Fibroblast of lung (primary cell): ENCODE results near the gene MIER2. TPM values are rescaled to one million over a fixed set of nuclear protein-coding genes. Genes with fewer than 3 reads are reported as not detected.

Experiments
- DNase-seq, 2 donors: peaks; one replicate each; pipeline versions ENCODE4 v3.0.0 to v3.0.0-alpha.2; 2010; ENCODE audit warnings: low read depth in 2 of 2
- H2AFZ ChIP-seq: 2 replicates; pipeline ENCODE4 v1.5.1; 2012; ENCODE audit warnings: low read length, control low read depth, inconsistent platforms
- H3K27ac ChIP-seq: 2 replicates; pipeline ENCODE4 v1.5.1; 2011; ENCODE audit warnings: low read length, control low read depth; ENCODE audit not compliant: insufficient read depth
- H3K27me3 ChIP-seq: 2 replicates; pipeline ENCODE4 v1.5.1; 2011; ENCODE audit warnings: mild to moderate bottlenecking, low read length; ENCODE audit not compliant: control insufficient read depth, insufficient read depth
- H3K36me3 ChIP-seq: 2 replicates; pipeline ENCODE4 v1.5.1; 2011; ENCODE audit warnings: low read length; ENCODE audit not compliant: control insufficient read depth, insufficient read depth
- H3K4me1 ChIP-seq: 2 replicates; pipeline ENCODE4 v1.5.1; 2011; ENCODE audit warnings: low read length; ENCODE audit not compliant: control insufficient read depth, insufficient read depth; ENCODE audit errors: extremely low read depth
- H3K4me2 ChIP-seq: 2 replicates; pipeline ENCODE4 v1.5.1; 2011; ENCODE audit warnings: low read length, control low read depth; ENCODE audit not compliant: insufficient read depth; ENCODE audit errors: extremely low read depth
- H3K4me3 ChIP-seq, 4 experiments: fragments of 200-600 bp in 1 of 4; sonication (generic) in 1 of 4; replicated peaks in 1 of 4; 2 replicates each; pipeline ENCODE4 v1.5.1; 2011 to 2016; ENCODE audit warnings: low read length in 4 of 4, low read depth in 3 of 4, mild to moderate bottlenecking in 3 of 4, control low read depth in 2 of 4, inconsistent platforms in 1 of 4, mixed read lengths in 1 of 4; ENCODE audit not compliant: insufficient read depth in 1 of 4; ENCODE audit errors: control extremely low read depth in 1 of 4
- H3K79me2 ChIP-seq: 2 replicates; pipeline ENCODE4 v1.5.1; 2012; ENCODE audit warnings: mild to moderate bottlenecking, low read length, inconsistent platforms; ENCODE audit not compliant: control insufficient read depth, insufficient read depth
- H3K9ac ChIP-seq: 2 replicates; pipeline ENCODE4 v1.5.1; 2011; ENCODE audit warnings: mild to moderate bottlenecking, low read length, control low read depth; ENCODE audit not compliant: insufficient read depth
- H3K9me3 ChIP-seq: 2 replicates; pipeline ENCODE4 v1.5.1; 2012; ENCODE audit warnings: low read depth, low read length; ENCODE audit not compliant: control insufficient read depth, insufficient read depth
- H4K20me1 ChIP-seq: 2 replicates; pipeline ENCODE4 v1.5.1; 2011; ENCODE audit warnings: low read length; ENCODE audit not compliant: control insufficient read depth, insufficient read depth; ENCODE audit errors: extremely low read depth
- EZH2 ChIP-seq: IDR thresholded peaks from 2 replicates; pipeline ENCODE4 v1.5.1; 2012; ENCODE audit warnings: low read length, control low read depth, mild to moderate bottlenecking; ENCODE audit errors: missing control alignments
- polyA plus RNA-seq, 2 donors: library from polyadenylated mRNA; depleted of rRNA in 1 of 2; stranded (reverse) in 1 of 2; unstranded in 1 of 2; fragments of >200 nt; gene quantifications; 2 replicates each; pipeline ENCODE4 v1.2.1, GENCODE V29; 2011 to 2012; ENCODE audit warnings: missing spikeins in 1 of 2
- total RNA-seq: library from RNA; depleted of rRNA; stranded (reverse); fragments of >200 nt; gene quantifications from 2 replicates; pipeline ENCODE4 v1.2.1, GENCODE V29; 2014
- TF ChIP-seq, protein P1 (sequence below), 2 donors: IDR thresholded peaks in 1 of 2; conservative IDR thresholded peaks in 1 of 2; 1 replicate in 1 of 2; 2 replicates in 1 of 2; pipeline ENCODE4 v1.5.1; 2011 to 2012; ENCODE audit warnings: low read length in 2 of 2, control low read depth in 1 of 2, inconsistent platforms in 1 of 2, low read depth in 1 of 2, mild to moderate bottlenecking in 1 of 2

MIER2 gene
- total and polyA plus RNA-seq, 2 donors (not counting 1 experiment from before 2014, with no cell fraction given) = 13.7 to 20.6 TPM

DNA sequence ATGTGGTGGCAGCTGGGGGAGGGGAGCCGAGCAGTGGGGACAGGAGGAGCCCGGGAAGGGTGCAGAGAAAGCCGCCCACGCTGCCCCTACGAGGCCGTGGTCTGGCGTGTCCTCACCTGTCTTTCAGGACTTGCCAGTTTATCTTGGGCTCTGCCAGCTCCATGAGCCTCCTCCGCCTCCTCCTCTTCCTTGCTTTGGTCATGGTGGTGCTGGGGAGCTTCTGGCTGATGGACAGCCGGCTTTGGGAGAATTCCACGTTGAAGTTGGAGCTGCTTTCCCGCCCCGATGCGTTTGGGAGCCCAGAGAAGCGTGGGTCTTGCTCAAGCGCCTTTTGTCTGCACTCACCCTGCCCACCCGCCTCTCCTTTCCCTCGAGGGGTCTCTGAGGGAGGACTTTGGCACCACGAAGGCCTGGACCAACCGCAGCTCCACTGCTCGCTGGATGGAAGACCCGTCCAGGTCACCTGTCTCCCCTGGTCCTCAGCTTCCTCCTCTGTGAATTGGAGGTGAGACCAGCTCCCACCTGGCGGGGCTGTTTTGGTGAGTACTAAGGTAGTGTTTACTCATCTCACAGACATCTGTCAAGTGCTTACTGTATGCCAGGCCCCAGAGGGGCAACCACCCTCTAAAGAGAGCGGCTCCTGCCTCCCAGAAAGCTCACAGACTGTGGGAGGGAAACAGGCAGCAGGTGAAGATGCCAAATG lies 29.7 kb upstream of the MIER2 start:
- peaks cover 2% of the 10 kb centered on the region for H3K4me1 ChIP-seq
- no peak overlapping the region for H3K27ac ChIP-seq
- peaks cover 29% of the 10 kb centered on the region for H3K27me3 ChIP-seq
- no peak overlapping the region for H3K4me2 ChIP-seq
- H3K4me3 ChIP-seq = no peak overlapping the region
- TF ChIP-seq EZH2 = no peak
- TF ChIP-seq, protein P1, sequence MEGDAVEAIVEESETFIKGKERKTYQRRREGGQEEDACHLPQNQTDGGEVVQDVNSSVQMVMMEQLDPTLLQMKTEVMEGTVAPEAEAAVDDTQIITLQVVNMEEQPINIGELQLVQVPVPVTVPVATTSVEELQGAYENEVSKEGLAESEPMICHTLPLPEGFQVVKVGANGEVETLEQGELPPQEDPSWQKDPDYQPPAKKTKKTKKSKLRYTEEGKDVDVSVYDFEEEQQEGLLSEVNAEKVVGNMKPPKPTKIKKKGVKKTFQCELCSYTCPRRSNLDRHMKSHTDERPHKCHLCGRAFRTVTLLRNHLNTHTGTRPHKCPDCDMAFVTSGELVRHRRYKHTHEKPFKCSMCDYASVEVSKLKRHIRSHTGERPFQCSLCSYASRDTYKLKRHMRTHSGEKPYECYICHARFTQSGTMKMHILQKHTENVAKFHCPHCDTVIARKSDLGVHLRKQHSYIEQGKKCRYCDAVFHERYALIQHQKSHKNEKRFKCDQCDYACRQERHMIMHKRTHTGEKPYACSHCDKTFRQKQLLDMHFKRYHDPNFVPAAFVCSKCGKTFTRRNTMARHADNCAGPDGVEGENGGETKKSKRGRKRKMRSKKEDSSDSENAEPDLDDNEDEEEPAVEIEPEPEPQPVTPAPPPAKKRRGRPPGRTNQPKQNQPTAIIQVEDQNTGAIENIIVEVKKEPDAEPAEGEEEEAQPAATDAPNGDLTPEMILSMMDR (conservative IDR thresholded peaks at IDR 0.05 in 1 of 2, IDR thresholded peaks at IDR 0.05 in 1 of 2; ENCODE audit: low read depth in 1 of 2, low read length in 2 of 2) = no peak
- no peaks in the 10 kb centered on the region for H3K79me2 ChIP-seq
- H3K9me3 ChIP-seq = no peaks in the 10 kb centered on the region
- no peaks in the 10 kb centered on the region for H3K36me3 ChIP-seq
- H3K9ac ChIP-seq = no peak overlapping the region
- DNase-seq = no peak
- H2AFZ ChIP-seq = no peak overlapping the region
- H4K20me1 ChIP-seq = no peaks in the 10 kb centered on the region

DNA sequence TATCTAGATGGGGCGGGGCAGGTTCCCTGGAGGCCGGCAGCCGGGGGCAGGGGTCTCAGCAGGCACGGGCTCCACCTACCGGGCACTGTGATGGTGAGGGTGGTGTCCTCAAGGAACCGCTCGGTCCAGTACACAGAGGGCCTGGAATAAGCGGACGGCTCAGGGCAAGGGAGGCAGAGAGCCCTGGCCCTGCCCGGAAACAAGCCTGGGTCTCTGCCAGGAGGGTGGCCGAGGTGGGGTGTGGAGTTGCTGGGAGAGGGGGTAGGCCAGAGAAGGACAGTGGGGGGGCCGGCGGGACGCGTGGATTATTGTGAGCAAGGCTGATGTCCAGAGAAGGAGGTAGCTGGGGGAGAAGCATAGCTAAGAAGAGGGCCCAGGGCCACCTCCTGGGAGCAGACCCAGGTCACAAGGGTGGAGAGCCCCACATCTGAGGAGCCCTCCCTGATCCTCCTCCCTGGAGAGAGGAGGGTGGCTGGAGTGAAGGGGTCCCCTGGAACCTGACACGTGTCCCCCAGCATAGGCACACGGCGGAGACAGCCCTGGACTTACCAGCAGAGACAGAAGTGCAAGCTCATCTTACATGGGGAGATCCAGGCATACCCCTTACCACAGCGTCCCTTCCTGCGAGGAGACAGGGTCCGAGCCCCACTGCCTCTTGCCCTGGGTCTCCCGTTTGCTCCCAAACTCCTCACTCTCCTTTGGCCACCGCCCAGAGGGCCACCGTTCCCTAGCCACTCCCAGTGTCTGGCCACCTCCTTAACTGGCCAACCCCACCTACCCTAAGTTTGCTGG lies 29.0 kb upstream of the MIER2 start:
- Histone ChIP-seq H3K4me2 (no peak overlapping the region), H3K9ac (no peak overlapping the region), H4K20me1 (no peaks in the 10 kb centered on the region), H3K27ac (no peak overlapping the region), H3K4me3 (no peak overlapping the region), H3K4me1 (peaks cover 2% of the 10 kb centered on the region), H3K36me3 (no peaks in the 10 kb centered on the region), H3K27me3 (peaks cover 29% of the 10 kb centered on the region), H2AFZ (no peak overlapping the region), H3K9me3 (no peaks in the 10 kb centered on the region), H3K79me2 (no peaks in the 10 kb centered on the region)
- no peak for TF ChIP-seq EZH2
- DNase-seq = no peak

DNA sequence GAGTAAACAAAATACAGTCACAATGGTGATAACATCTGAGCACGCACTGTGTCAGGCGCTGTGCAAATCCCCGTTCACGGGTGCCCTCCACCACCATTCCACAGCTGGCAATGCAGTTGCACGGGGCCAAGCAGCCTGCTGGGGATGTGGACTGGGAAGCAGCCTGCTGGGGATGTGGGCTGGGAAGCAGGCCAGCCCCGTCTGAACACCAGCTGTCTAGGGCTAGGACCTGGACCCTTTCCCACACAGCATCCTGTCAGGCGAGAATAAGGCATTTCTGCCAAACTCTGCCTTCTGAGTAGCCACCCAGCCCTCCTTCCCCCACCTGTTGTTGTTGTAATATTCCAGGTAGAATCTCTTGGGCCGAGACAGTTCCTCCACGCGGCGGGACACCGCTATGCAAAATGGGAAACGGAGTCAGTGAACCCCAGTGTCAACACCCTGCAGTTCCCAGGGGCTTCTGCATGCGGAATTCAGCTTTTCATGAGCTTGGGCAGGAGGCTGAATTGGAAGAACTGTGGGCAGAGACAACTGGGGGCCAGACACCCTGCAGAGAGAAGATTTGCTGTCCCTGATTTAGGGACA lies 27.8 kb upstream of the MIER2 start:
- no peak overlapping the region for H3K4me2 ChIP-seq
- peaks cover 29% of the 10 kb centered on the region for H3K27me3 ChIP-seq
- no peaks in the 10 kb centered on the region for H3K9me3 ChIP-seq
- no peak overlapping the region for H3K9ac ChIP-seq
- no peak overlapping the region for H3K4me3 ChIP-seq
- DNase-seq = peak; percentile 78 to 81
- TF ChIP-seq EZH2 = no peak
- TF ChIP-seq, protein P1 (conservative IDR thresholded peaks at IDR 0.05 in 1 of 2, IDR thresholded peaks at IDR 0.05 in 1 of 2; ENCODE audit: low read depth in 1 of 2, low read length in 2 of 2) = no peak
- no peak overlapping the region for H2AFZ ChIP-seq
- H3K4me1 ChIP-seq = peaks cover 2% of the 10 kb centered on the region
- no peak overlapping the region for H3K27ac ChIP-seq
- H3K79me2 ChIP-seq = no peaks in the 10 kb centered on the region
- H4K20me1 ChIP-seq = no peaks in the 10 kb centered on the region
- no peaks in the 10 kb centered on the region for H3K36me3 ChIP-seq
